Islet precursor cell (in vitro differentiated cells): ENCODE data around the gene RAD51AP1.
A peak's percentile ranks its signal among the peaks of the same experiment; 100 is the strongest.

Experiments
- DNase-seq: peaks from one replicate; pipeline ENCODE4 v3.0.0-alpha.2; 2018

Gene RAD51AP1

DNA sequence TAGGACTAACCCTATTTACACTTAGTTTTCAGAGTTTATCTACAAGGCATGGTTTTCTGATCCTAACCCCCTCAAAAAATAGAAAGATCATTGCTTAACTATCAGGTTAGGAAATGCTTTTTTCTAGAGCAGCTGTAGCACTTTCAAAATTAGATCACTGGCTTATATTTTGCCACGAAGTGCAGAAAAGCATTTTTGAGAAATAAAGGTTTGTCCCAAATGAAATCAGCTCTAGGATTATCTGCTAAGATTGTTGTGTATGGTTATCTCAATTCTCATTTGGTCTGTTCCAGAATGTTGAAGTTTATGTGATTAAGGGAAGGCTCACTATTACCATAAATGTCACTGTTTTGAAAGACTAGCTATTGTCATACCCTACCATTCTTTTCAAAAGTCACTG lies 13.5 kb downstream of the RAD51AP1 start:
- DNase-seq, result no peak

GRCh38 chr12:4553943-4554342 lies 15.3 kb downstream of the RAD51AP1 start:
- DNase-seq, result no peak

GRCh38 chr12:4555804-4556203 lies 17.1 kb downstream of the RAD51AP1 start:
- DNase-seq, result no peak

DNA sequence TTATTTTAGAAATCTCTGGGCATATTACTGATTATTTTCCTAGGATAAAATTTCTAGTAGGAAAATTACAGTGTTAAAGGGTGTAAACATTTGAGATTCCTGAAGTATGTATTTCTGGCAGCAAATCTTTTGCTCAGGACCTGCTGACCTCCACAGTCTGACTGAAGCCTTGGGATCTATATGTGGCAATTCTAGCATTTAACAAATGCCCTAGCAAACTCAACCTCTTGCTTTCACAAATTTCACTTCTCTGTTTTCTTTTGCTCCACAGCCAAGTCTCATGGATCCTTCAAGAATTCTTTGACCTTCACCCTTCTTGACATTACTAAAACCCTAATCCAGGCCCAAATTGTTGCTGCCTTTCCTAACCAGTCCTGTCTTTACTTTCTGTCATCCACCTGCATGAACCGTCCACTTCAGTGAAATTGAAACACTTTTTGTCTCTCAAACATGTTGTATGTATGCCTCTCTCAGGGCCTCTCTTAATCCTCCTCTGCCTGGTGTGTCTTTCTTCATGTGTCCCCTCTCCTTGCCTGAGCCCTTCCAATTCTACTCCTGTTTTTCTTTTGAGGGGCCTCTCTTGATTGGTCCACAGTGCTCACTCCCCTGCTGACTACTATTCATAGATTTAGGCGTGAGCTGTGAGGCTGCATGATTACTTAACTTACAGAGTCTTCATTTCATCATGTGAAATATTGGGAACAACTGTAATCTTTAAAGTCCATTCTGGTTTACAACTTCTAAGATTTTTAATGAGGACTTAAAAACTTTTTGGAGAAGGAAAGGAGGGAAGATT lies 18.2 kb downstream of the RAD51AP1 start:
- no peak for DNase-seq

DNA sequence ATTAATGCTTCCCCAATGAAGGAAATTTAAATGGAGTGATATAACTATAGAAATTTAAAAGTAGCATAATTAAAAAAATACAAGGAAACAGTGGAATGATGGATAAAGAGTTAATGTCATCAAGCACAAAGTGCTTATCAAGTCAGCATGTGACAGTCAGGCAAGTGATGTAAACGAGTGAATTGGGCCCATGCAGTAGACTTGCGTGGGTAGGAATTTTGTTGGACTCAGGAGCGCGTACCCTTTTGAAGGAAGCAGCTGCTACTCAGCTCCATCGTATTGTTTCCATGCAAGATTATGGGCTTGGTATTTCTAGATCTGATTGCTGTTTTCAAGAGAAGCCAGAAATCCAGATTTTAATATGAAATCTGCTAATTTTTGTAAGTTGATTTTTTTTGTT lies 18.9 kb downstream of the RAD51AP1 start:
- DNase-seq, result no peak

GRCh38 chr12:4558171-4558570 lies 19.5 kb downstream of the RAD51AP1 start:
- no peak for DNase-seq

DNA sequence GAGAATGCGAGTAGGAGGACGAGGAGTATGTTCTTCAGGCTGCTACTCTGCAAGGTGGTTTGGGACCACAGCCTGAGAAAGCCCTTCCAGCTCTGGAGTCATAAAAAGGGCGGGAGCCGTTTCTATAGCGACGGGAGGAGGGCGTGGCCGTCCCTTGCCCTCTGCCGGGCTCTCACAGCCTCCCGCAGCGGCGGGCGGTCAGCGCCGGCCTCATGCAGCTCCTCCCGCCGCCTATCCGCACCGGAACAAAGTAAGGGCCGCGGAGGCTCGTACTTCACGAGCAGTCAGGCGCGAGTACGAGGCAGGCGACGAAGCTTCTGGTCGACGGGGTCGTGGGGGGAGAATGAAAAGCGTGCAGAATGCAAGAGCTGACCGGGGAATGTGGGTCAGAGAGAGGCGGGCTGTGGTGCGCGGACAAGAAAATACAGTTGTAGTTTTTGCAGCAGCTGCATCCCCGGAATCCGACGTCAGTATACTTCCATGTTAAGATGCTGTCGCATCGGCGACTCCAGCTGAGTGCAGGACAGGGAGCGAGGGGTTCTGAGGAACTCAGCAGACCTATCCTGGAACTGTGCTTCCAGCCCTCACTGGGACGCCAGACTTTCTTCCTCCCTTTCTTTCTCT lies 23.5 kb downstream of the RAD51AP1 start, which contains the start of gene DYRK4:
Gene DYRK4, plus strand, starts transcription at position 175 of the 624 bp plus-strand sequence. Its CDS starts 38 bp downstream, at position 213.
- DNase-seq, result peak; percentile 97

DNA sequence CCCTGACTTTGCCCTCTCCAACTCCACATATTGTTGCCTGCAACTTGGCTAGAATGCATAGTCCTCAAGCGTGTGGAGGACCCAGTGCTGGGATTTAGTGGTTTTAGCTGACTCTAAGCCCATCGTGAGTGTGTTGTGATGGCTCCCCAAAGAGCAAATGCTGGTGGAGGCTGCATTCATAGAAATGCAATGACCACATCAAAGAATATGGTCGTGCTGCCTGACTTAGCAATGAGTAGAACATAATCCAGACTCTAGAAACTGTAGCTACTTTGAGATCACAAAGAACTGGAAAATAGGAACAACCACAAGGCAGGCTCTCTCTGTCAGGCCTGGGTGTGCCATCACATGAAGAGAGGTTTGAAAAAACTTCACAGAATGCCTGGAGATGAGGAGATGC lies 24.6 kb downstream of the RAD51AP1 start:
- no peak for DNase-seq

DNA sequence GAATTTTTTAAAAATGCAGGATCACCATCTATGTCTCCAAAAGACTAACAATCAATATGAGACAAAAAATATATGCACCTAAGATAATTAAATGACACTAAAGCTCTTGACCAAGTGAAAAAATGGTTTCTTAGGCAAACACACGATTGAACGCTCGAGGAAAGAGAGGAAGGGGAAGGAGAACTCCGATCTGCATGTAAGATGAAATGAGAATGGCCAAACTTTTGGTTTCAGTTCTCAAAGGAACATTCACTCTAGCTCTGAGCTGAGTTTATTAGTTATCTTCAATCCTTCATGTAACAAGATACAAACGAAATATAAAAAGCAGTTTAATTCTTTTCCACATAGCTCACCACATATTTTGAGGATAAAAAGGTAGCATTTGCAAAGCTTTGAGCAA lies 26.1 kb downstream of the RAD51AP1 start:
- no peak for DNase-seq

DNA sequence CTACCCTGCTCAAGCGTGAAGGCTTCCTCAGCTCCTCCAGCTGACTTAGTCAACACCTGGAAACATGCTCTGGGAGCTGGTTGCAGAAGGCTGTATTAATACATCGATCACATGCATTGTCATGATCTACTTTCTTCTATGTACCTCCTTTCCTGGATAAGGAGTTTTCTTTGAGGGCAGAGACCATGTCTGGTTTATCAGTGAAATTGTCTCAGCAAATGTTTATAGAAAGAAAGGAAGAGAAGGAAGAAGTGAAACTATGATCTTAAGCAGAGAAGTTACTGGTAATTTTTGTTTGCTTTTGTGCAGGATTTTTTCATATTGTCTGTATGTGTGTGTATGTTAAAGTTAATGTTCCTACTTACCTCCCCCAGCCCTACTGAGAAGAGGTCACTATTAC lies 27.8 kb downstream of the RAD51AP1 start:
- DNase-seq, result no peak

DNA sequence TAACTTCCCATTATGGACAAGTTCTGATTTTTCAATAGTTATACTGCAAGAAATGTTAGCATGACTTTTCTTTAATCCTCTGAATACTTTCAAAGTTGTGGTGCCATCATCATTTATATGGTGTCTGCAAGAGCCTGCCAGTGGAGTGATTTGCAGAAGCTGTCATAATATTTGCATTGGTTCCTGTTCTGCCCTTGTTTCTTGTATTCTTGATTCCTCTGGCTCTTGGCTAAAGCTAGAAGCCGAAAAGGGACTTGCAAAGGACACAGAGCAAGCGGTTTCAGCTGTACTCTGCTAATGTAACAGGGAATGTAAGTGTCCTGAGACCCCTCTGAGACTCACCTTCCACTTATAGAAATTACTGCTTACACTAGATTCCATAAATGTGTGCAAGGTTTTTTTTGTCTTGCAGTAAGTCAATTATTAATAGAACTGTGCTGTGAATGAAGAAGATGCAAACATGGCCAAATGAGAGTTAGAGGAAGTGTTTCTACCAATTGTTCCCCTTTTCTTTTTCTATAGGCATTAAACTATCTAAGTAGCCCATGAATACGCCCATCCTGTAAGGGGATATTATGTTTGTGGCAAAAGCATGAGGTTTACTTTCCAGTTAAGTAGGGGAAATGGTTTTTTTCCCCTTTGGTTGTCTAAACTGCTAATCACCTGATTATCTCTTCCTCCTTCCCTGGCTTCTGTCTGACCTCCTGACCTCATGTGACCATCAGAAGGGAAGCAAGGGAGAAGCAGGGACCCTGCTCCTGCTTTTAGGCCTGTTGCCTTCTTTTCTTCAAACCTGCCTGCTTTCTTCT lies 28.6 kb downstream of the RAD51AP1 start:
- DNase-seq, result no peak

DNA sequence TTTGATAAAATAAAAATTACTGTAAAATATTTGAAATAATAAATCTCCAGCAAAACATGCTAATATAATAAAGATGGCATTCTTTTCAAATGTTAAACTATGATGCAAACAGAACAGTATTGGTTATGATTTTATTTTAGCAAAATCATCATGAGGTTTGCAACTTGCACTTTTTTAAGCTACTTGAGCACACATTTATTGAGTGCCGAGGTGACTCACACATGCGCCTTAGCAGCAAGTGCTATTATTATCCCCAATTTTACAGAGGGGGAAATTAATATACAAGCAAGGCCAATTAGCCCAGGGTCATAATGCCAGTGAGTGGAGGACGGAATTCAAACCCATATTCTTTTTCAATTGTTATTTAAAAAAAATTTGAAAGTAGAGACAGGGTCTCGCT lies 30.6 kb downstream of the RAD51AP1 start:
- DNase-seq, result no peak

DNA sequence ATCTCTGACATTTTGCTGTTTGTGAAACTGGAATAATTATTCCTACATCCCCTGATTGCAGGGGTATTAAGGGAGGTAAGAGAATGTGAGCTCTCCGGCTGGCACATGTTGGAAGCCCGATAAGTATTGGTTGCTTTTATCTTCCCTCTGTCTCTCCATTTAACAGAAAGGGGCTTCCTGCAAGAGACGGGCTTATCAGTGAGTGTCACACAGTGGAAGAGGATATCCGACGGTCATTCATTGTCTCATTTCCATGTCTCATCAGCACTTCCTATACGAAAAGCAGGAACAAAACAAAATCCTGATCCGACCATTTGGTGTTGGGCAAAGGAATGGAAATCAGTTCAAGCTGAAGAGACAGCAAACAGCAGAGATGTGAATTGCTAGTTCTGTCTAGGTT lies 34.0 kb downstream of the RAD51AP1 start:
- no peak for DNase-seq

GRCh38 chr12:4579305-4580102 lies 40.8 kb downstream of the RAD51AP1 start:
- no peak for DNase-seq

DNA sequence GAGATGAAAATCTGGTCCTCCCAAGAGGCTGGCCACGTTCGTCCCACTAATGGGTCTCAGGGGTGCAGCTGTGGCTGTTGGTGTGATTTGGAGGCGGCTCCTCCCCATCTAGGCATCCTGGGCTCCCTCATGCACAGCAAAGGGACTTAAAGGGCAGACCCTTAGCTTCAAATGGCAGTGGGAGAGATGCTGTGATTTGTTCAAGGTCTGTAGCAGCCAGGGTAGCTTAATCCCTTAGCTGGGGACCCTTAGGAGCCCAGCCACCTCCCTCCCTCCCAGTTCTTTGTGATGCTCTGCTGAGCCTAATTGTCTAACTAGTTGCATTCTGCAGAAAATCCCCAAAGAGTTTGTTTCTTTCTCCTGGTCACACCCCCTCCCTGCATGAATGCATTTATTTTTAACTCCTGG lies 41.6 kb downstream of the RAD51AP1 start:
- no peak for DNase-seq

GRCh38 chr12:4584281-4584680 lies 45.6 kb downstream of the RAD51AP1 start:
- no peak for DNase-seq

DNA sequence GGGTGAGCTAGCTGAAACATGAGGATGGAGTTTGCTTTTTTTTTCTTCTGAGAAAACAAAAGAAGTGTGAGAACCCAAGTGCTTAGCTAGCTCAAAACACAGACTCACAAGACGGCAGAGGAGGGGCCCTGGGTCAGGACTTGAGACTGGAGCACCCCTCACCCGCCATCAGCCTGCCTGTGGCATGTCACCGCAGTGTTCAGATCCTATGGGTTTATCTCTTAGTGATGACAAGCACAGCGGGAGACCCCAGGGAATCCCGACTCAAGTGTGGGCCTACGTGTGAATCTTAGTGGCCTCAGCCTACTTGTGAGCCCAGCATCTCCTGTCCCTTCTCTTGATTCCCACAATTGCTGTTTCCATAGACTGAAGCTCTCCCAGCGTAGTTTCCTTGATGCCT lies 46.2 kb downstream of the RAD51AP1 start:
- DNase-seq, result no peak

- DNase-seq, result no peak
These were observed 47.8 kb downstream of the RAD51AP1 start for GRCh38 chr12:4586500-4586899.

GRCh38 chr12:4587108-4587507 lies 48.4 kb downstream of the RAD51AP1 start:
- DNase-seq, result no peak

DNA sequence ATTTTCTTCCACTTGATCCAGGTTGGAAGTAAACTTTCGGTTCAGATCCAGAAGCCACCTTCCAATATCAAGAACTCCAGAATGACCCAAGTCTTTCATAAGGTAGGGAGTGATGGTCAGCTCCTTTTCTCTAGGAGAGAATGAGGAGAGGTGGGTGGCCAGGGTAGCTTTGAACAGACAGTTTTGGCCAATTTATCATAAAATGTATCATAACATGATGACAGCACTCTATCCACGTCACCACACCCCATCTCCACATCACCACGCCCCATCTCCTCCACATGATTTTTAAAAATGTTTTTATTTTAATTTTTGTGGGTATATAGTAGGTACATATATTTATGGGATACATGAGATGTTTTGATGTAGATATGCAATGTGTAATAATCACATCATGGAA lies 50.2 kb downstream of the RAD51AP1 start:
- no peak for DNase-seq

- no peak for DNase-seq
These were observed 51.3 kb downstream of the RAD51AP1 start for GRCh38 chr12:4589941-4590340.

GRCh38 chr12:4591180-4591687 lies 52.5 kb downstream of the RAD51AP1 start:
- no peak for DNase-seq

DNA sequence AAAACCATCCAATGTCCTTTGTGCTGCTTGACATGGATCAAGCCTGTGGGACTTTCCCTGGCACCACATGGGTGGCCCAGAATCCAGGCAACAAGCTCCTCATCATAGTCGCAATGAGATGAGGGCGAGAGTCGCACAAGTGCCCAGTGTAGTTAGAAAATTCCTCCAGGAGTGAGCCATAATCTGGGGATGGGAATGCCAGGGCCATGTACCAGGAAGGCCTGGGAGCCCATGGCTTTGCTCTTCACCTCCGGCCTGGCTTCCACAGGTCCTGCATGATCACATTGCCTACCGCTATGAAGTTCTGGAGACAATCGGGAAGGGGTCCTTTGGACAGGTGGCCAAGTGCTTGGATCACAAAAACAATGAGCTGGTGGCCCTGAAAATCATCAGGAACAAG lies 57.2 kb downstream of the RAD51AP1 start:
- DNase-seq, result no peak
